HepG2 (cell line): ENCODE measurements around the gene PRR5L. TPM values are rescaled to one million over a fixed set of nuclear protein-coding genes. Genes with fewer than 3 reads are reported as not detected.

Experiments used
- ATAC-seq: fragments of 200-7000 bp; cut with Tn5 transposase; 3 replicates; pipeline ENCODE4 v1.9.1; 2020; ENCODE audit warnings: mild to moderate bottlenecking, moderate library complexity
- BruUV-seq: library from RNA; stranded (reverse); fragments of 400-500 nt; replicated peaks from 2 replicates; lab custom pipeline; 2021; lab: Mats Ljungman, UMichigan
- CTCF ChIA-PET: fragments of 300-600 bp; formaldehyde crosslinking; extraction: SDS; loops from one replicate; lab custom pipeline; 2021; ENCODE audit warnings: low total read pairs, inconsistent platforms, low intra/inter-chr PET ratio; lab: Yijun Ruan, JAX
- POLR2A ChIA-PET: fragments of 350-600 bp; sonication (Branson Sonifier 250); formaldehyde crosslinking; loops from one replicate; lab custom pipeline; 2020; ENCODE audit warnings: antibody characterized with exemption, inconsistent platforms; lab: Yijun Ruan, JAX
- DNase-seq: peaks from one replicate; pipeline ENCODE4 v3.0.0-alpha.2; 2015; ENCODE audit warnings: low spot score
- FAIRE-seq: peaks from 3 replicates; lab custom pipeline; 2011; peaks lifted over from hg19 to GRCh38; lab: Jason Lieb, UNC
- H2AFZ ChIP-seq: one replicate; pipeline ENCODE4 v1.6.1; 2011; ENCODE audit warnings: low read length, inconsistent platforms
- H3K27ac ChIP-seq: fragments of 300-600 bp; 3 replicates; pipeline ENCODE4 v1.8.0; 2011; ENCODE audit warnings: mixed run types, mild to moderate bottlenecking, mixed read lengths, low read length, inconsistent platforms; ENCODE audit not compliant: insufficient read depth; ENCODE audit errors: extremely low read length
- H3K27me3 ChIP-seq, 2 experiments: fragments of 200-600 bp in 1 of 2; 2 replicates in 1 of 2; 3 replicates in 1 of 2; pipeline versions ENCODE4 v1.6.0 to v1.8.0; 2011; ENCODE audit warnings: low read length in 2 of 2, mild to moderate bottlenecking in 2 of 2, moderate library complexity in 2 of 2, inconsistent platforms in 1 of 2; ENCODE audit not compliant: insufficient read depth in 2 of 2, control insufficient read depth in 1 of 2
- H3K36me3 ChIP-seq, 2 experiments: fragments of 200-600 bp in 1 of 2; replicated peaks in 1 of 2; 2 replicates in 1 of 2; 3 replicates in 1 of 2; pipeline versions ENCODE4 v1.5.1 to v1.8.0; 2011; ENCODE audit warnings: low read length in 2 of 2, inconsistent platforms in 1 of 2; ENCODE audit not compliant: insufficient read depth in 2 of 2, control insufficient read depth in 1 of 2
- H3K4me1 ChIP-seq: 2 replicates; pipeline ENCODE4 v1.5.1; 2012; ENCODE audit warnings: low read length, inconsistent platforms; ENCODE audit not compliant: insufficient read depth
- H3K4me2 ChIP-seq: 2 replicates; pipeline ENCODE4 v1.6.0; 2011; ENCODE audit warnings: low read depth, low read length, inconsistent platforms
- H3K4me3 ChIP-seq, 3 experiments: fragments of 200-600 bp in 1 of 3; sonication (generic), shearing (Covaris generic) in 1 of 3; replicated peaks in 1 of 3; 2 replicates each; pipeline ENCODE4 v1.5.1; 2011 to 2016; ENCODE audit warnings: low read length in 3 of 3, inconsistent platforms in 2 of 3, low read depth in 2 of 3, mild to moderate bottlenecking in 2 of 3, control low read depth in 1 of 3, mixed read lengths in 1 of 3; ENCODE audit not compliant: insufficient read depth in 1 of 3
- H3K79me2 ChIP-seq: one replicate; pipeline ENCODE4 v1.6.1; 2011; ENCODE audit warnings: low read length, inconsistent platforms; ENCODE audit not compliant: insufficient read depth
- H3K9ac ChIP-seq: 2 replicates; pipeline ENCODE4 v1.6.0; 2011; ENCODE audit warnings: mild to moderate bottlenecking, low read depth, low read length, inconsistent platforms; ENCODE audit not compliant: insufficient read depth
- H3K9me3 ChIP-seq: 2 replicates; pipeline ENCODE4 v1.5.1; 2012; ENCODE audit warnings: mild to moderate bottlenecking, low read length
- H4K20me1 ChIP-seq: 2 replicates; pipeline ENCODE4 v1.6.0; 2011; ENCODE audit warnings: inconsistent platforms, mild to moderate bottlenecking, low read length, moderate library complexity; ENCODE audit not compliant: insufficient read depth
- BCL6 ChIP-seq: IDR thresholded peaks from 2 replicates; pipeline ENCODE4 v1.6.1; 2016; ENCODE audit warnings: missing genetic modification reagents, missing compliant biosample characterization
- CENPT ChIP-seq: sonication (generic); formaldehyde crosslinking; IDR thresholded peaks from 2 replicates; pipeline ENCODE4 v1.8.0; 2022; ENCODE audit warnings: low read depth, mild to moderate bottlenecking, moderate library complexity, missing genetic modification reagents
- DNMT3B ChIP-seq: conservative IDR thresholded peaks from 2 replicates; pipeline ENCODE4 v1.6.1; 2016; ENCODE audit warnings: missing biosample characterization, control low read depth
- GABPA ChIP-seq, 2 experiments: IDR thresholded peaks; 2 replicates each; pipeline ENCODE4 v1.6.1; 2011 to 2016; ENCODE audit warnings: low read depth in 2 of 2, low read length in 1 of 2, missing biosample characterization in 1 of 2, missing genetic modification characterization in 1 of 2
- HCFC1 ChIP-seq: fragments of 150-350 bp; IDR thresholded peaks from 2 replicates; pipeline ENCODE4 v1.6.1; 2014; ENCODE audit warnings: low read depth, low read length
- HNRNPLL ChIP-seq: fragments of 200-400 bp; formaldehyde crosslinking; IDR thresholded peaks from 2 replicates; pipeline ENCODE4 v1.6.1; 2017; ENCODE audit warnings: mild to moderate bottlenecking, low read depth, low read length; ENCODE audit not compliant: poor library complexity, severe bottlenecking
- KDM5B ChIP-seq: sonication (generic); formaldehyde crosslinking; IDR thresholded peaks from 2 replicates; pipeline ENCODE4 v1.4.0; 2020; ENCODE audit warnings: missing genetic modification reagents, mild to moderate bottlenecking, borderline replicate concordance
- MAF1 ChIP-seq: sonication (generic); formaldehyde crosslinking; IDR thresholded peaks from 2 replicates; pipeline ENCODE4 v1.5.0; 2020; ENCODE audit warnings: missing genetic modification reagents, borderline replicate concordance
- MEIS2 ChIP-seq: sonication (generic); formaldehyde crosslinking; IDR thresholded peaks from 2 replicates; pipeline ENCODE4 v1.9.0; 2021; ENCODE audit warnings: mild to moderate bottlenecking, missing genetic modification reagents
- MIER2 ChIP-seq: IDR thresholded peaks from 2 replicates; pipeline ENCODE4 v1.6.1; 2016; ENCODE audit warnings: missing biosample characterization, missing genetic modification reagents
- PAF1 ChIP-seq: IDR thresholded peaks from 2 replicates; pipeline ENCODE4 v1.6.1; 2016; ENCODE audit warnings: missing genetic modification reagents, missing compliant biosample characterization
- SYNCRIP ChIP-seq: fragments of 200-400 bp; formaldehyde crosslinking; IDR thresholded peaks from 2 replicates; pipeline ENCODE4 v1.6.1; 2018; ENCODE audit warnings: mild to moderate bottlenecking, low read depth, low read length; ENCODE audit not compliant: insufficient read depth
- ZFP37 ChIP-seq: sonication (generic); formaldehyde crosslinking; IDR thresholded peaks from 2 replicates; pipeline ENCODE4 v1.4.0; 2020; ENCODE audit warnings: missing genetic modification reagents, borderline replicate concordance
- ZFP41 ChIP-seq: sonication (generic); formaldehyde crosslinking; IDR thresholded peaks from 2 replicates; pipeline ENCODE4 v1.4.0; 2020; ENCODE audit warnings: mild to moderate bottlenecking, missing genetic modification reagents, borderline replicate concordance
- ZFY ChIP-seq: sonication (generic); formaldehyde crosslinking; IDR thresholded peaks from 2 replicates; pipeline ENCODE4 v1.4.0; 2020; ENCODE audit warnings: missing genetic modification reagents
- ZNF354B ChIP-seq: sonication (generic); formaldehyde crosslinking; IDR thresholded peaks from 2 replicates; pipeline ENCODE4 v1.8.0; 2022; ENCODE audit warnings: mild to moderate bottlenecking, missing genetic modification reagents
- ZNF7 ChIP-seq: IDR thresholded peaks from 2 replicates; pipeline ENCODE4 v1.6.1; 2016; ENCODE audit warnings: missing biosample characterization, missing genetic modification reagents
- WGBS: methylation state at CpG from one replicate; pipeline ENCODE4 v1.1.6; 2017; ENCODE audit warnings: low lambda C conversion rate; 5-methylcytosine and 5-hydroxymethylcytosine counted together
- in situ Hi-C: cut with HindIII; loops from 2 replicates; pipeline ENCODE4 v1.10.0; 2017; ENCODE audit warnings: low pct_unique_long_range_greater_than_20kb; ENCODE audit not compliant: extremely low pct_ligation_motif_present
- intact Hi-C: fragments of 100-400 bp; cut with micrococcal nuclease; formaldehyde crosslinking; loops from one replicate; pipeline ENCODE4 v1.10.0; 2022; ENCODE audit not compliant: unreplicated experiment
- polyA plus RNA-seq, 8 experiments: library from polyadenylated mRNA; depleted of rRNA in 3 of 8; stranded (reverse) in 7 of 8; unstranded in 1 of 8; fragments of >200 nt; fragmentation: Illumina TruSeq in 4 of 8; extraction: Trizol in 4 of 8; gene quantifications; 2 replicates each; pipeline versions ENCODE4 v1.2.1 to v1.2.3, GENCODE V29; 2011 to 2016; ENCODE audit warnings: low read depth in 4 of 8, missing spikeins in 1 of 8, mixed read lengths in 1 of 8; ENCODE audit not compliant: insufficient read depth in 1 of 8
- total RNA-seq, 5 experiments: library from RNA; depleted of rRNA; stranded (reverse); fragments of >200 nt; fragmentation: Illumina TruSeq; extraction: Trizol; gene quantifications; 2 replicates each; pipeline ENCODE4 v1.2.3, GENCODE V29; 2016; ENCODE audit warnings: low read depth in 1 of 5
- TF ChIP-seq, protein P1 (sequence below): sonication (generic); formaldehyde crosslinking; IDR thresholded peaks from 2 replicates; pipeline ENCODE4 v1.4.0; 2020; ENCODE audit warnings: missing genetic modification reagents, mild to moderate bottlenecking, borderline replicate concordance

The PRR5L gene
- total and polyA plus RNA-seq, 2 of the 13 experiments (the other 11 are each of a cell fraction or from before 2014, with no cell fraction given) = 0.16 TPM; not detected in 1

DNA sequence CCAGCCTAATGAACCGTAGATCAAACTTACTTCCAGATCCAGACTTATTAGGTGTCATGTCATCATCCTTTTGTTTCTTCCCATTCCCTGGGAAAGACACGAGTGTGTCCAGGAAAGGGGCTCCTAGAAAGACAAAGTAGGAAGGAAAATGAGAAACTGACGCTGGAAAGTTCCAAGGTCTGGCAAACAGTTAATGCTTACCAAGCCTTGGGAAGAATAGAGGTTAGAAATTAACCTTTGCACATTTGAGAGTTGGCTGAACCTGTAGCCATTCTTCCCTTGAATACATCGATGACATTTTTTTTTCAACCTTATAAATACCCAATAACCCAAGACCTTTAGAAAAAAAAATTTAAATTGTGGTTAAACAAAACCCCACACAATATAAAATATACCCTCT is 136.7 kb downstream of the PRR5L start:
- in situ Hi-C loops = loop anchor here (10.0 kb wide), 1 partner anchor 62 kb away; no protein-coding TSS in a partner anchor
- Histone ChIP-seq H3K9ac (no peak overlapping the region), H3K27me3 (peaks cover 0 to 1% of the 10 kb centered on the region in 2 experiments; a peak in 2 of 5 replicates), H3K4me1 (peaks cover 24% of the 10 kb centered on the region)
- WGBS = 9% methylated on average over 4 of the region's 4 CpGs
- peak; percentile 36 for FAIRE-seq
- TF ChIP-seq ZNF354B (CRISPR knock-in tag) (no peak), BCL6 (CRISPR knock-in tag) (peak; percentile 46; the same call in 1 of the 2 replicates), ZNF7 (CRISPR knock-in tag) (no peak), MAF1 (CRISPR knock-in tag) (no peak), ZFP41 (CRISPR knock-in tag) (no peak)
- TF ChIP-seq, all 625 proteins: peak for 1
- peak overlapping the region; percentile 35; the same call in 1 of the 2 replicates for H3K4me2 ChIP-seq
- CTCF ChIA-PET = no interaction called here
- H3K36me3 ChIP-seq = no peaks in the 10 kb centered on the region
- BruUV-seq = no TSS peak
- intact Hi-C loops = no loop called here
- H3K9me3 ChIP-seq = no peaks in the 10 kb centered on the region
- POLR2A ChIA-PET = no interaction called here
- ATAC-seq (peak; percentile 63), DNase-seq (no peak)
- no peak overlapping the region for H2AFZ ChIP-seq
- H4K20me1 ChIP-seq = no peaks in the 10 kb centered on the region
- no peak overlapping the region for H3K27ac ChIP-seq
- no peaks in the 10 kb centered on the region for H3K79me2 ChIP-seq
- no peak overlapping the region for H3K4me3 ChIP-seq

GRCh38 chr11:36436064-36436463 is 140.0 kb downstream of the PRR5L start:
- ChIA-PET POLR2A (no interaction called here), CTCF (no interaction called here)
- no peak for ATAC-seq
- Histone ChIP-seq H3K27me3 (no peaks in the 10 kb centered on the region), H3K4me1 (peaks cover 24% of the 10 kb centered on the region), H3K9me3 (no peaks in the 10 kb centered on the region), H3K79me2 (no peaks in the 10 kb centered on the region), H3K4me3 (no peak overlapping the region), H2AFZ (no peak overlapping the region), H3K36me3 (no peaks in the 10 kb centered on the region), H3K27ac (no peak overlapping the region), H3K4me2 (no peak overlapping the region), H4K20me1 (no peaks in the 10 kb centered on the region), H3K9ac (no peak overlapping the region)
- no peak for DNase-seq
- WGBS = 78% methylated on average over 4 of the region's 5 CpGs
- in situ Hi-C loops (loop anchor here (10.0 kb wide), 1 partner anchor 59 kb away; no protein-coding TSS in a partner anchor), intact Hi-C loops (no loop called here)
- no peak for FAIRE-seq
- BruUV-seq = no TSS peak
- TF ChIP-seq MIER2 (CRISPR knock-in tag) = no peak
- TF ChIP-seq DNMT3B = no peak
- TF ChIP-seq PAF1 (CRISPR knock-in tag) = no peak
- TF ChIP-seq ZFP37 (CRISPR knock-in tag) = no peak
- TF ChIP-seq GABPA (IDR thresholded peaks at IDR 0.05; ENCODE audit: low read depth, low read length) = no peak
- TF ChIP-seq GABPA (CRISPR knock-in tag; IDR thresholded peaks at IDR 0.05; ENCODE audit: low read depth) = no peak
- no peak for TF ChIP-seq HCFC1
- TF ChIP-seq HNRNPLL = no peak
- TF ChIP-seq, protein P1, sequence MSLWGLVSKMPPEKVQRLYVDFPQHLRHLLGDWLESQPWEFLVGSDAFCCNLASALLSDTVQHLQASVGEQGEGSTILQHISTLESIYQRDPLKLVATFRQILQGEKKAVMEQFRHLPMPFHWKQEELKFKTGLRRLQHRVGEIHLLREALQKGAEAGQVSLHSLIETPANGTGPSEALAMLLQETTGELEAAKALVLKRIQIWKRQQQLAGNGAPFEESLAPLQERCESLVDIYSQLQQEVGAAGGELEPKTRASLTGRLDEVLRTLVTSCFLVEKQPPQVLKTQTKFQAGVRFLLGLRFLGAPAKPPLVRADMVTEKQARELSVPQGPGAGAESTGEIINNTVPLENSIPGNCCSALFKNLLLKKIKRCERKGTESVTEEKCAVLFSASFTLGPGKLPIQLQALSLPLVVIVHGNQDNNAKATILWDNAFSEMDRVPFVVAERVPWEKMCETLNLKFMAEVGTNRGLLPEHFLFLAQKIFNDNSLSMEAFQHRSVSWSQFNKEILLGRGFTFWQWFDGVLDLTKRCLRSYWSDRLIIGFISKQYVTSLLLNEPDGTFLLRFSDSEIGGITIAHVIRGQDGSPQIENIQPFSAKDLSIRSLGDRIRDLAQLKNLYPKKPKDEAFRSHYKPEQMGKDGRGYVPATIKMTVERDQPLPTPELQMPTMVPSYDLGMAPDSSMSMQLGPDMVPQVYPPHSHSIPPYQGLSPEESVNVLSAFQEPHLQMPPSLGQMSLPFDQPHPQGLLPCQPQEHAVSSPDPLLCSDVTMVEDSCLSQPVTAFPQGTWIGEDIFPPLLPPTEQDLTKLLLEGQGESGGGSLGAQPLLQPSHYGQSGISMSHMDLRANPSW = no peak
- TF ChIP-seq MEIS2 (CRISPR knock-in tag) = no peak
- TF ChIP-seq CENPT = no peak
- TF ChIP-seq SYNCRIP = no peak
- no peak for TF ChIP-seq ZFY (CRISPR knock-in tag)
- no peak for TF ChIP-seq KDM5B (CRISPR knock-in tag)
